HepG2 (cell line): ENCODE results near the gene SEZ6. TPM values are rescaled to one million over a fixed set of nuclear protein-coding genes. Genes with fewer than 3 reads are reported as not detected.

Source experiments
- ATAC-seq: fragments of 200-7000 bp; cut with Tn5 transposase; 3 replicates; pipeline ENCODE4 v1.9.1; 2020; ENCODE audit warnings: mild to moderate bottlenecking, moderate library complexity
- BruUV-seq: library from RNA; stranded (reverse); fragments of 400-500 nt; replicated peaks from 2 replicates; lab custom pipeline; 2021; lab: Mats Ljungman, UMichigan
- CTCF ChIA-PET: fragments of 300-600 bp; formaldehyde crosslinking; extraction: SDS; loops from one replicate; lab custom pipeline; 2021; ENCODE audit warnings: low total read pairs, inconsistent platforms, low intra/inter-chr PET ratio; lab: Yijun Ruan, JAX
- POLR2A ChIA-PET: fragments of 350-600 bp; sonication (Branson Sonifier 250); formaldehyde crosslinking; loops from one replicate; lab custom pipeline; 2020; ENCODE audit warnings: antibody characterized with exemption, inconsistent platforms; lab: Yijun Ruan, JAX
- DNase-seq: peaks from one replicate; pipeline ENCODE4 v3.0.0-alpha.2; 2015; ENCODE audit warnings: low spot score
- FAIRE-seq: peaks from 3 replicates; lab custom pipeline; 2011; peaks lifted over from hg19 to GRCh38; lab: Jason Lieb, UNC
- H2AFZ ChIP-seq: one replicate; pipeline ENCODE4 v1.6.1; 2011; ENCODE audit warnings: low read length, inconsistent platforms
- H3K27ac ChIP-seq: fragments of 300-600 bp; 3 replicates; pipeline ENCODE4 v1.8.0; 2011; ENCODE audit warnings: mixed run types, mild to moderate bottlenecking, mixed read lengths, low read length, inconsistent platforms; ENCODE audit not compliant: insufficient read depth; ENCODE audit errors: extremely low read length
- H3K27me3 ChIP-seq, 2 experiments: fragments of 200-600 bp in 1 of 2; 2 replicates in 1 of 2; 3 replicates in 1 of 2; pipeline versions ENCODE4 v1.6.0 to v1.8.0; 2011; ENCODE audit warnings: low read length in 2 of 2, mild to moderate bottlenecking in 2 of 2, moderate library complexity in 2 of 2, inconsistent platforms in 1 of 2; ENCODE audit not compliant: insufficient read depth in 2 of 2, control insufficient read depth in 1 of 2
- H3K36me3 ChIP-seq, 2 experiments: fragments of 200-600 bp in 1 of 2; replicated peaks in 1 of 2; 2 replicates in 1 of 2; 3 replicates in 1 of 2; pipeline versions ENCODE4 v1.5.1 to v1.8.0; 2011; ENCODE audit warnings: low read length in 2 of 2, inconsistent platforms in 1 of 2; ENCODE audit not compliant: insufficient read depth in 2 of 2, control insufficient read depth in 1 of 2
- H3K4me1 ChIP-seq: 2 replicates; pipeline ENCODE4 v1.5.1; 2012; ENCODE audit warnings: low read length, inconsistent platforms; ENCODE audit not compliant: insufficient read depth
- H3K4me2 ChIP-seq: 2 replicates; pipeline ENCODE4 v1.6.0; 2011; ENCODE audit warnings: low read depth, low read length, inconsistent platforms
- H3K4me3 ChIP-seq, 3 experiments: fragments of 200-600 bp in 1 of 3; sonication (generic), shearing (Covaris generic) in 1 of 3; replicated peaks in 1 of 3; 2 replicates each; pipeline ENCODE4 v1.5.1; 2011 to 2016; ENCODE audit warnings: low read length in 3 of 3, inconsistent platforms in 2 of 3, low read depth in 2 of 3, mild to moderate bottlenecking in 2 of 3, control low read depth in 1 of 3, mixed read lengths in 1 of 3; ENCODE audit not compliant: insufficient read depth in 1 of 3
- H3K79me2 ChIP-seq: one replicate; pipeline ENCODE4 v1.6.1; 2011; ENCODE audit warnings: low read length, inconsistent platforms; ENCODE audit not compliant: insufficient read depth
- H3K9ac ChIP-seq: 2 replicates; pipeline ENCODE4 v1.6.0; 2011; ENCODE audit warnings: mild to moderate bottlenecking, low read depth, low read length, inconsistent platforms; ENCODE audit not compliant: insufficient read depth
- H3K9me3 ChIP-seq: 2 replicates; pipeline ENCODE4 v1.5.1; 2012; ENCODE audit warnings: mild to moderate bottlenecking, low read length
- H4K20me1 ChIP-seq: 2 replicates; pipeline ENCODE4 v1.6.0; 2011; ENCODE audit warnings: inconsistent platforms, mild to moderate bottlenecking, low read length, moderate library complexity; ENCODE audit not compliant: insufficient read depth
- CERS6 ChIP-seq: sonication (generic); formaldehyde crosslinking; IDR thresholded peaks from 2 replicates; pipeline ENCODE4 v1.5.0; 2020; ENCODE audit warnings: missing genetic modification reagents
- CHCHD3 ChIP-seq: sonication (generic); formaldehyde crosslinking; IDR thresholded peaks from 2 replicates; pipeline ENCODE4 v1.8.0; 2022; ENCODE audit warnings: mild to moderate bottlenecking, missing genetic modification reagents, moderate library complexity
- EHMT2 ChIP-seq: fragments of 200-600 bp; sonication (generic); IDR thresholded peaks from 2 replicates; pipeline ENCODE4 v1.7.0; 2017; ENCODE audit warnings: antibody characterized with exemption, low read depth, low read length, borderline replicate concordance
- GZF1 ChIP-seq: sonication (generic); formaldehyde crosslinking; IDR thresholded peaks from 2 replicates; pipeline ENCODE4 v1.5.1; 2020; ENCODE audit warnings: mild to moderate bottlenecking, missing genetic modification reagents
- ISL2 ChIP-seq: sonication (generic); formaldehyde crosslinking; IDR thresholded peaks from 2 replicates; pipeline ENCODE4 v1.5.0; 2020; ENCODE audit warnings: missing genetic modification reagents
- KLF9 ChIP-seq: IDR thresholded peaks from 2 replicates; pipeline ENCODE4 v1.6.1; 2016; ENCODE audit warnings: low read depth
- NFIB ChIP-seq: sonication (generic); formaldehyde crosslinking; IDR thresholded peaks from 2 replicates; pipeline ENCODE4 v1.9.0; 2021; ENCODE audit warnings: missing genetic modification reagents, mild to moderate bottlenecking, borderline replicate concordance
- RBM39 ChIP-seq: fragments of 200-400 bp; formaldehyde crosslinking; IDR thresholded peaks from one replicate; pipeline ENCODE4 v1.6.1; 2018; ENCODE audit warnings: antibody characterized with exemption, mild to moderate bottlenecking, low read depth, low read length; ENCODE audit not compliant: poor library complexity, severe bottlenecking
- ZFP41 ChIP-seq: sonication (generic); formaldehyde crosslinking; IDR thresholded peaks from 2 replicates; pipeline ENCODE4 v1.4.0; 2020; ENCODE audit warnings: mild to moderate bottlenecking, missing genetic modification reagents, borderline replicate concordance
- ZNF20 ChIP-seq: sonication (generic); formaldehyde crosslinking; IDR thresholded peaks from 2 replicates; pipeline ENCODE4 v1.4.0; 2020; ENCODE audit warnings: mild to moderate bottlenecking, moderate library complexity, missing genetic modification reagents
- ZNF230 ChIP-seq: sonication (generic); formaldehyde crosslinking; IDR thresholded peaks from 2 replicates; pipeline ENCODE4 v1.4.0; 2020; ENCODE audit warnings: mild to moderate bottlenecking, missing genetic modification reagents
- ZNF331 ChIP-seq: sonication (generic); formaldehyde crosslinking; IDR thresholded peaks from 2 replicates; pipeline ENCODE4 v1.4.0; 2020; ENCODE audit warnings: missing genetic modification reagents
- ZNF674 ChIP-seq: sonication (generic); formaldehyde crosslinking; IDR thresholded peaks from 2 replicates; pipeline ENCODE4 v1.5.0; 2020; ENCODE audit warnings: low read depth, mild to moderate bottlenecking, missing genetic modification reagents
- ZNF773 ChIP-seq: sonication (generic); formaldehyde crosslinking; IDR thresholded peaks from 2 replicates; pipeline ENCODE4 v1.4.0; 2020; ENCODE audit warnings: missing genetic modification reagents, borderline replicate concordance
- WGBS: methylation state at CpG from one replicate; pipeline ENCODE4 v1.1.6; 2017; ENCODE audit warnings: low lambda C conversion rate; 5-methylcytosine and 5-hydroxymethylcytosine counted together
- in situ Hi-C: cut with HindIII; loops from 2 replicates; pipeline ENCODE4 v1.10.0; 2017; ENCODE audit warnings: low pct_unique_long_range_greater_than_20kb; ENCODE audit not compliant: extremely low pct_ligation_motif_present
- intact Hi-C: fragments of 100-400 bp; cut with micrococcal nuclease; formaldehyde crosslinking; loops from one replicate; pipeline ENCODE4 v1.10.0; 2022; ENCODE audit not compliant: unreplicated experiment
- polyA plus RNA-seq, 8 experiments: library from polyadenylated mRNA; depleted of rRNA in 3 of 8; stranded (reverse) in 7 of 8; unstranded in 1 of 8; fragments of >200 nt; fragmentation: Illumina TruSeq in 4 of 8; extraction: Trizol in 4 of 8; gene quantifications; 2 replicates each; pipeline versions ENCODE4 v1.2.1 to v1.2.3, GENCODE V29; 2011 to 2016; ENCODE audit warnings: low read depth in 4 of 8, missing spikeins in 1 of 8, mixed read lengths in 1 of 8; ENCODE audit not compliant: insufficient read depth in 1 of 8
- total RNA-seq, 5 experiments: library from RNA; depleted of rRNA; stranded (reverse); fragments of >200 nt; fragmentation: Illumina TruSeq; extraction: Trizol; gene quantifications; 2 replicates each; pipeline ENCODE4 v1.2.3, GENCODE V29; 2016; ENCODE audit warnings: low read depth in 1 of 5

Gene SEZ6
- total and polyA plus RNA-seq, 2 of the 13 experiments (the other 11 are each of a cell fraction or from before 2014, with no cell fraction given), result not detected

GRCh38 chr17:28929787-28930186 lies 76.0 kb downstream of the SEZ6 start:
- peaks cover 16% of the 10 kb centered on the region; the same call in 1 of the 2 replicates for H4K20me1 ChIP-seq
- TF ChIP-seq ZNF230 (CRISPR knock-in tag) (no peak), ZNF20 (CRISPR knock-in tag) (no peak), CHCHD3 (CRISPR knock-in tag) (no peak), ZNF674 (CRISPR knock-in tag) (no peak), RBM39 (no peak), ZFP41 (CRISPR knock-in tag) (no peak)
- TF ChIP-seq, all 625 proteins: peak for 0
- no peak overlapping the region for H3K9ac ChIP-seq
- no peak for ATAC-seq
- intact Hi-C loops, result loop anchor here (10.0 kb wide), 1 partner anchor 1845 kb away; no protein-coding TSS in a partner anchor
- ChIA-PET CTCF (no interaction called here), POLR2A (no interaction called here)
- H3K9me3 ChIP-seq, result no peaks in the 10 kb centered on the region
- H3K4me1 ChIP-seq, result no peaks in the 10 kb centered on the region
- 100% methylated on average over 2 of the region's 2 CpGs for WGBS
- BruUV-seq, result no TSS peak
- peaks cover 9 to 34% of the 10 kb centered on the region in 2 experiments for H3K36me3 ChIP-seq
- H3K27ac ChIP-seq, result no peak overlapping the region
- no peak overlapping the region for H2AFZ ChIP-seq
- in situ Hi-C loops, result no loop called here
- no peak for FAIRE-seq
- H3K4me2 ChIP-seq, result no peak overlapping the region
- no peaks in the 10 kb centered on the region for H3K27me3 ChIP-seq
- H3K4me3 ChIP-seq, result no peak overlapping the region
- peaks cover 75% of the 10 kb centered on the region for H3K79me2 ChIP-seq
- no peak for DNase-seq

- DNase-seq (no peak), ATAC-seq (no peak), FAIRE-seq (no peak)
- in situ Hi-C loops, result no loop called here
- Histone ChIP-seq H3K36me3 (peaks cover 15 to 49% of the 10 kb centered on the region in 2 experiments), H3K27ac (no peak overlapping the region), H3K27me3 (no peaks in the 10 kb centered on the region), H3K79me2 (peaks cover 59% of the 10 kb centered on the region), H3K9me3 (no peaks in the 10 kb centered on the region), H4K20me1 (peaks cover 11% of the 10 kb centered on the region; the same call in 1 of the 2 replicates), H3K4me1 (no peaks in the 10 kb centered on the region), H2AFZ (no peak overlapping the region), H3K4me2 (no peak overlapping the region), H3K9ac (no peak overlapping the region), H3K4me3 (no peak overlapping the region)
- intact Hi-C loops, result loop anchor here (10.0 kb wide), 1 partner anchor 1843 kb away; no protein-coding TSS in a partner anchor
- WGBS, result 100% methylated on average over 1 of the region's 2 CpGs
- ChIA-PET CTCF (no interaction called here), POLR2A (no interaction called here)
- BruUV-seq, result no TSS peak
- no peak for TF ChIP-seq GZF1 (CRISPR knock-in tag)
- TF ChIP-seq EHMT2, result no peak
- peak; percentile 99 for TF ChIP-seq ZNF331 (CRISPR knock-in tag)
- TF ChIP-seq NFIB (CRISPR knock-in tag), result no peak
- no peak for TF ChIP-seq KLF9 (CRISPR knock-in tag)
- TF ChIP-seq CHCHD3 (CRISPR knock-in tag), result no peak
- no peak for TF ChIP-seq CERS6 (CRISPR knock-in tag)
- no peak for TF ChIP-seq ISL2
- no peak for TF ChIP-seq ZNF773 (CRISPR knock-in tag)
Measured at GRCh38 chr17:28928061-28928460, 77.8 kb downstream of the SEZ6 start.
